Measurements from ENCODE around the gene HTR6.

Gene HTR6

GRCh38 chr1:19704247-19705113 lies 39.8 kb downstream of the HTR6 start:
- H4K20me1 ChIP-seq (ENCODE audit: insufficient read depth, low read length) = no peaks in the 10 kb centered on the region
- H3K4me3 ChIP-seq (ENCODE audit: low read length) = no peak overlapping the region
- H3K36me3 ChIP-seq (replicated peaks; ENCODE audit: low read depth, low read length) = no peaks in the 10 kb centered on the region
- no peak overlapping the region for H2AFZ ChIP-seq (ENCODE audit: low read depth, low read length)
- no peaks in the 10 kb centered on the region for H3K79me2 ChIP-seq (ENCODE audit: low read length)
- no peak overlapping the region for H3K4me2 ChIP-seq (ENCODE audit: low read length)
- no peaks in the 10 kb centered on the region for H3K9me3 ChIP-seq (ENCODE audit: insufficient read depth, low read length)
- TF ChIP-seq CTCF (IDR thresholded peaks at IDR 0.05; ENCODE audit: low read depth, low read length) (peak; percentile 66), EZH2phosphoT487 (IDR thresholded peaks at IDR 0.05; ENCODE audit: low read depth) (no peak)
- H3K27ac ChIP-seq (ENCODE audit: low read length) = no peak overlapping the region
- H3K27me3 ChIP-seq (ENCODE audit: low read depth, low read length) = no peaks in the 10 kb centered on the region
- H3K9ac ChIP-seq (ENCODE audit: low read length) = no peak overlapping the region
- no peaks in the 10 kb centered on the region for H3K4me1 ChIP-seq (ENCODE audit: low read length)

- Histone ChIP-seq H3K4me2 (ENCODE audit: low read length) (no peak overlapping the region), H3K27me3 (ENCODE audit: low read depth, low read length) (no peaks in the 10 kb centered on the region), H3K27ac (ENCODE audit: low read length) (no peak overlapping the region), H3K9me3 (ENCODE audit: insufficient read depth, low read length) (no peaks in the 10 kb centered on the region), H3K4me1 (ENCODE audit: low read length) (peaks cover 4% of the 10 kb centered on the region), H4K20me1 (ENCODE audit: insufficient read depth, low read length) (no peaks in the 10 kb centered on the region), H2AFZ (ENCODE audit: low read depth, low read length) (no peak overlapping the region), H3K36me3 (replicated peaks; ENCODE audit: low read depth, low read length) (peaks cover 2% of the 10 kb centered on the region), H3K79me2 (ENCODE audit: low read length) (no peaks in the 10 kb centered on the region), H3K9ac (ENCODE audit: low read length) (no peak overlapping the region), H3K4me3 (ENCODE audit: low read length) (no peak overlapping the region)
- no peak for TF ChIP-seq CTCF (IDR thresholded peaks at IDR 0.05; ENCODE audit: low read depth, low read length)
- TF ChIP-seq EZH2phosphoT487 (IDR thresholded peaks at IDR 0.05; ENCODE audit: low read depth) = no peak
Observed at GRCh38 chr1:19705464-19705863, 40.8 kb downstream of the HTR6 start.

GRCh38 chr1:19706136-19706535 lies 41.5 kb downstream of the HTR6 start:
- H3K79me2 ChIP-seq (ENCODE audit: low read length) = no peaks in the 10 kb centered on the region
- no peak overlapping the region for H3K4me3 ChIP-seq (ENCODE audit: low read length)
- H3K36me3 ChIP-seq (replicated peaks; ENCODE audit: low read depth, low read length) = peaks cover 5% of the 10 kb centered on the region
- TF ChIP-seq CTCF (IDR thresholded peaks at IDR 0.05; ENCODE audit: low read depth, low read length) = no peak
- no peak for TF ChIP-seq EZH2phosphoT487 (IDR thresholded peaks at IDR 0.05; ENCODE audit: low read depth)
- H3K4me1 ChIP-seq (ENCODE audit: low read length) = peaks cover 11% of the 10 kb centered on the region
- no peak overlapping the region for H2AFZ ChIP-seq (ENCODE audit: low read depth, low read length)
- H3K9ac ChIP-seq (ENCODE audit: low read length) = no peak overlapping the region
- no peaks in the 10 kb centered on the region for H3K9me3 ChIP-seq (ENCODE audit: insufficient read depth, low read length)
- no peak overlapping the region for H3K27ac ChIP-seq (ENCODE audit: low read length)
- H4K20me1 ChIP-seq (ENCODE audit: insufficient read depth, low read length) = no peaks in the 10 kb centered on the region
- H3K27me3 ChIP-seq (ENCODE audit: low read depth, low read length) = no peaks in the 10 kb centered on the region
- no peak overlapping the region for H3K4me2 ChIP-seq (ENCODE audit: low read length)

- no peak overlapping the region for H2AFZ ChIP-seq (ENCODE audit: low read depth, low read length)
- TF ChIP-seq EZH2phosphoT487 (IDR thresholded peaks at IDR 0.05; ENCODE audit: low read depth) = no peak
- TF ChIP-seq CTCF (IDR thresholded peaks at IDR 0.05; ENCODE audit: low read depth, low read length) = no peak
- H3K4me2 ChIP-seq (ENCODE audit: low read length) = no peak overlapping the region
Observed at GRCh38 chr1:19708567-19709110, 44.0 kb downstream of the HTR6 start.

More at GRCh38 chr1:19708567-19709110, 44.0 kb downstream of the HTR6 start:
- H3K27me3 ChIP-seq (ENCODE audit: low read depth, low read length) = no peaks in the 10 kb centered on the region
- no peaks in the 10 kb centered on the region for H3K9me3 ChIP-seq (ENCODE audit: insufficient read depth, low read length)
- H3K79me2 ChIP-seq (ENCODE audit: low read length) = no peaks in the 10 kb centered on the region
- no peak overlapping the region for H3K9ac ChIP-seq (ENCODE audit: low read length)
- H3K4me3 ChIP-seq (ENCODE audit: low read length) = no peak overlapping the region
- H4K20me1 ChIP-seq (ENCODE audit: insufficient read depth, low read length) = no peaks in the 10 kb centered on the region
- no peak overlapping the region for H3K27ac ChIP-seq (ENCODE audit: low read length)
- H3K4me1 ChIP-seq (ENCODE audit: low read length) = peaks cover 20% of the 10 kb centered on the region
- peaks cover 5% of the 10 kb centered on the region for H3K36me3 ChIP-seq (replicated peaks; ENCODE audit: low read depth, low read length)

Data from OCI-LY3 (cell line).